Activated CD8-positive, alpha-beta memory T cell treated with anti-CD3 and anti-CD28 coated beads, Interleukin-2, amount 50 U/mL, for 24 hours (primary cell): ENCODE measurements around the gene SLC13A5.
"Not testable (repeated sequence)": the region's sequence is repeated elsewhere in the genome, so short reads cannot be mapped to it uniquely, and the experiment has no call there.

Experiments used
- DNase-seq: peaks from one replicate; pipeline ENCODE4 v3.0.0-alpha.2; 2020; ENCODE audit errors: extremely low read depth

The SLC13A5 gene

DNA sequence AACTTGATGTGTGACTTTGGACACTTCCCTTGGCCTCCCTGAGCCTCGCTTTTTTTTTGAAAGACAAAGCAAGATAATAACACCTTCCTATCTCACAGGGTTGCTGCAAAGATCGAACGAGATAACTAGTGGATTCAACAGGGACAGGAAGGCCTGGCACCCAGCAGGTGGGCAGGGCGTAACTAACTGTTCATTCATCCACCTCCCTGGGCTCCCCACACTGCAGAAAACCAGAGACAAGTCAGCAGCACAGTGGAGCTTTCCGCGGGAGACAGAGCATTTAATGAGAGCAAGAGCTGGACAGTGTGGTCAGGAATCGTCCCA, 28.7 kb downstream of the SLC13A5 start:
- DNase-seq, result no peak

DNA sequence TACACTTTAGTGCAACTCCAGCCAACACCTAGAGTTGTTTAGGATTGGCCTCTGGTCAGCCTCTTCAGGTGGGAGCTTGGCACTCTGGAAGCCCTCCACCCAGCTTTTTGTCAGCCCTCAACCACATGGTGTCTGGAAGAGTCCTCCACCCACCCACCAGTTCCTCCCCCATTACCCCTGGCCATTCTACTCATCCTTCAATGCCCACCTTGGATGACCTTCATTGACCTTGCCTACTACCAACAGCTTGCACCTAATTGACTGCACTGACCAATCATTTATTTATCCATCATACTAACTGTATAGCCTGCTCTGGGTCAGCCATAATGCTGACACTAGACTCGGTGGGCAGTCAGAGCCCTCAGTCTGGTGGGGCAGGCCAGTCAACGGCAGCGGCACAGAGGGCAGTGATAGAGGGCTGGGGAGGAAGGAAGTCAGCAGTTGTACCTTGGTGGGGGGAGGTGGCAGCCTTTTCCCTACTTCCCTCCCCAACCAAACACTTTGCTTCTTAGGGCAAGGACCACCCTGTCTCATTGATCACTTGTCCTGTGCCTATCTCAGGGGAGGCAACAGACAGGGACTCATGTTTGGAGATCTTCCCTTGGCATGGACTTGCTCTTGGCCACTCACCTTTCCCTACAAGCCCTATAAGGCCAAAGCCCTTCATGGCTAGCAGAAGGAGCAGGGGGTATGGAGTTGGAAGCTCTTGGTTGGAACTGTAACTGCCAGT, 29.3 kb downstream of the SLC13A5 start:
- DNase-seq, result no peak

DNA sequence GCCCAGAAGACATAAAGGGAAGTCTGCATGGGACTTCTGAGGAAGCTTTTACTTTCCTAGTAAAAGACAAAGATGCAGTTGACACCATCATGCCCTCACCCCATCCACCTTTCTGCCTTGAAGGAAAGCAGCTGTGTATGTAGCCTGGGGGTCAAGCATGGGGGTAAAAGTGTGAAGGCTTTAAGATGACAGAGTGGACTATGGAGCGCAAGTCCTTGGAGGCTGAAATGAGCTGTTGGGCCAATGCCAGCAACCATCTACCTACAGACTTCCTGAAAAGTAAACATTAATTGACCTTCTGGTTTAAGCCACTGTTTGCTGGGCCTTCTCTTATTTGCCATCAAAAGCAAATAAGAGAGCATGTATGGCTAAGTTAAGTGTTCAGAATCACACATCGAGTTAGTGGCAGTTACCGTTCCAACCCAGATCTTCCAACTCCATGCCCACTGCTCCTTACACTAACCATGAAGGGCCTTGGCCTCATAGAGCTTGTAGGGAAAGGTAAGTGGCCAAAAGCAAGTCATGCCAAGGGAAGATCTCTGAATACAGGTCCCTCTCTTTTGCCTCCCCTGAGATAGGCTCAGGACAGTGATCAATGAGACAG, 30.0 kb downstream of the SLC13A5 start:
- DNase-seq, result no peak

DNA sequence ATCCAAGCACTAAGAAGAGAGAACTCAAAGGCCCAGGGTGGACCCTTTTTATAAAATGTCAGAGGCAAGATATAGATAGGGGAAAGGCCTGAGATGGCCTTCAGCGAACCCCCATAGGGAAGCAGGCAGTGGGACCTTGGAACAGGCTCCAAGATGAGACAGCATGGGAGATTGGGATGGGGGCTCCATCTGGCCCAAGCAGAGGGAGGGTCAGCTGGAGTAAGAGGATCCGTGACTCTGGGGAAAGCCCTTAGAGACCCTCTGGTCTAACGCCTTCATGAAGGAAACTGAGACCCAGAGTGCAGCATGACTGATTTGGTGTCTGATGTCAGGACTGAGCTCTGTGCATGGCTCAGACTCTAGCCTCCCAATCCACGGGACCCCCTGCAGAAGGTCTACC, 30.8 kb downstream of the SLC13A5 start:
- DNase-seq, result no peak

DNA sequence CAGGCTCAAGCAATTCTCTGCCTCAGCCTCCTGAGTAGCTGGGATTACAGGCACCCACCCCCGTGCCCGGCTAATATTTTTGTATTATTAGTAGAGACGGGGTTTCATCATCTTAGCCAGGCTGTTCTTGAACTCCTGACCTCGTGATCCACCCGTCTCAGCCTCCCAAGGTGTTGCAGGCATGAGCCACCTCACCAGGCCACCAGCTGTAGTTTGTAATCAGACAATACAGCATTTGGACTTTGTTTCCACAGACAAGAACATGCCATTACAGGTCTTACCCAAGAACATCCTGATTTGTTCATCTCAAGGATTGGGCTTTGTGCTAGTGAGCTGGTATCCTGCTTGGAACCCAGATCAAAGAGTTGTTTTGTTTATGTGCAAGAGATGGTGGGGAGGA, 31.5 kb downstream of the SLC13A5 start:
- no peak for DNase-seq

DNA sequence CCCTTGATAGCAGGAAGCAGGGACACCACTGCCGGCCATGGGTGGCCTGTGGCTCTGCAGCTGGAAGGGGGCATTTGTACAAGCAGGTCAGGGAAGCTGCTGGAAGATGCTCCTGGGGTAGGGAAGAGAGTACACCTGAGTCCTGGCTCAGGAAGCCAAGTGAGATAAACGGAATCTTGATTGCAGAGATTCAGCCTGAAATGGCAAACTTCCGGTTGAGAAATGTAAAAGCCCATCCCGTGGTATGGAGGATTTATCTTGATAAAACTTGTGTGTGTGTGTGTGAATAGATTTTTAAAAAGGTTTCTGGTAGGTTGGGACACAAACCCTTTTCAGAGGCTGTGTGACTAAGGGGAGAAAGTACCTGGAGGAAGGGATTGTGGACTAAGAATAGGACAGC, 32.0 kb downstream of the SLC13A5 start:
- no peak for DNase-seq

DNA sequence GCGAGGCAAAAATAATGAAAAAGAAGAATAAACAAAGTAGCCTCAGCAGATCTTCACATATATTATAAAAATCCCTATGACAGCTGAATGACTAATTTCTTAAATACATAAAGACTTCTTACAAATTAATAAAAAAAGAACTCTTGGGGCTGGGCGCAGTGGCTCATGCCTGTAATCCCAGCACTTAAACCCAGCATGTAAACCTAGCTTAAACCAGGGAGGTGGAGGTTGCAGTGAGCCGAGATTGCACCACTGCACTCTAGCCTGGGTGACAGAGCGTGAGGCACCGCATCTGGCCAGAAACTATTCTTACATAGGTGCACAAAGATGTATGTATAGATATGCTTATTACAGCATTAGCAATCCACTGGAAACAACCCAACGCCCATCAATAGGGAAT, 33.9 kb downstream of the SLC13A5 start:
- DNase-seq, result no peak

DNA sequence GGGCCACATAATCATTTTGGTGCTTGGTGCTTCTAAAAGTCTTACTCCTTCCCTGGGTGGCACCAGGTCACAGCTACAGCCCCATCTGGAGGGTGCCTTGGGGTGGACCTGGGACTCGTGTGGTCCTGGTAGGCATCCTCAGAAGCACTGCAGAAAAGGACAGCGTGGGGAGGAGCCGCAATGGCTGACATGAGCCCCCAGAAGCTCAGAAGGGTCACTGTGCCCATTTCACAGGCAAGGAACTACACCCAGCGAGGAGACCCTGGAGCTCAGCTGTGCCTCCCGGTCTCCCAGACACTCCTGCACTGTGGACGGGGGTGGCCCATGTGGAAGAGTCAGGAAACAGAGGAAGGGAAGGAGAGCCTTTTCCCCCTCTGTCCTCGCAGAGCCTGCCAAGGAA, 35.2 kb downstream of the SLC13A5 start:
- no peak for DNase-seq

DNA sequence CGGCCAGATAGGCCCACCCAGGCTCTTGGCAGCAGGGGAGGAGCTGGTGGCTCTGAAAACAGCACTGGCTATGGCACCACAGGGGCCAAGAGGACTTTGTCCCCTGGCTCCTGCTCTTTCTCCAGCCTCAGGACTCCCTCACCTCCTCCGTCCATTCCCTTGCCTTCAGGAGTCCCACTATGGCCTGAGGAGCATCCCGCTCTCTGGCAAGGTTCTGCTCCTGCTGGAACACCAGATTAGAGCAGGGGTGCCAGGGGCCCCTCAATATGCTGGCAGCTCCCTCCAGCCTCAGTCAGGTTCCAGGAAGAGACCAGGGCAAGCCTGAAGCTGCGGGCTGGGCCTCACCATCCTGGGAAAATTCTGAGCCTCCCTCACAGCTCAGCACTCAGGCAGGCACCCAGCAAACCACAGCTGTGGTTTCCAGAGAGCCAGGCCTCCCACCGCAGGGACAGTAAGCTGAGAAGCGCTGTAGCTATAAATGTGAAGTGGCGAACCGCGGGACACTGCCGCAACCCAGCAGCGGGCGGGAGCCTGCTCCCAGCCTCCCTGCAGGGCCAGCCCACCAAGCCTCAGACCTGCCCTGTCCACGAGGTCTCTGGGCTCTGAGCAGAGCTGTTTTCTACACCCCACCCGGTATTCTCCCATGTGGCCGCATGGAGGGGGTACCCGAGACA, 35.9 kb downstream of the SLC13A5 start:
- DNase-seq, result no peak

DNA sequence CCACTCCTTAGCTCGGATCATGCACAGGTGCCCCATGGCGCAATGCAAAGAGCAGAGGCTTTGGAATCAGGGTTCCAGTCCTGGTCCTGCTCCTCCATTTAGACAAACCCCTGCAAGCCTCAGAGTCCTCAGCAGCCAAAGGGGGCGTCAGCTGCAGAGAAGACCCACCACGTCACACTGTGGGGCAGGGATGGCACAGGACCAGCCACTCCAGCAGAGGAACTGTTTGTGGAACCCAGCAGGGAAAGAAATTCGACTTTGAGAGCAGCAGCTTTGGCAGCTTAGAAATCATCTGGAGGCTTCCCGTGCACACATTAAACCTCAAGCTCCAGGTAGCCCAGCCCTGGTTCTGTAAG, 36.4 kb downstream of the SLC13A5 start:
- no peak for DNase-seq

DNA sequence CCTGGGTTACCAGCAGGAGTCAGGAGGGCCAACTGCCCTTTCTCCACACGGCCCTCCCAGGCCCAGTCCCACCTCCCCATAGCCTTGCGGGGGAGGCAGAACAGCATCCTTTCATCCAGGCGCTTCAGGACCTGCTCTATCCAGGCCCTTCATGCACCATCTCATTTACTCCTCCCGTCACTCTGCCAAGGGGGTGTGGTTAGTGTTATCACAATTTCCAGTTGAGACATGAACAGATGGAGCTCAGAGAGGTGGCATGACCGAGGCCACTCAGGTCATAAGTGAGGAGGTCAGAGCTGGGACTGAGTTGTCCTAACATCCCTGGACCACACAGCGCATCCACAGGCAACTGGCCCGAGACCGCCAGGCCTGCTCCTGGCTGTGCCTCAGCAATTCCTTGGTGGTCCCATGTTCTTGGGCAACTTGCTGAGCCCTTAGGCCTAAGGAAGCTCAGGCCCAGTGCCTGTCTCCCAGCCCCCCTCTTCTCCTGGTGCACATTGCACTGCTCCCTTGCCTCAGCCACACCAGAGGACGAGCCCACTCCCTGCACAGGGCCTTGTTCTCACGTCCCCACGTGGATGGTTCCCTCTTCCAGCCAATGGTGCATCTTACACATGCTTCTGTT, 37.9 kb downstream of the SLC13A5 start:
- no peak for DNase-seq

DNA sequence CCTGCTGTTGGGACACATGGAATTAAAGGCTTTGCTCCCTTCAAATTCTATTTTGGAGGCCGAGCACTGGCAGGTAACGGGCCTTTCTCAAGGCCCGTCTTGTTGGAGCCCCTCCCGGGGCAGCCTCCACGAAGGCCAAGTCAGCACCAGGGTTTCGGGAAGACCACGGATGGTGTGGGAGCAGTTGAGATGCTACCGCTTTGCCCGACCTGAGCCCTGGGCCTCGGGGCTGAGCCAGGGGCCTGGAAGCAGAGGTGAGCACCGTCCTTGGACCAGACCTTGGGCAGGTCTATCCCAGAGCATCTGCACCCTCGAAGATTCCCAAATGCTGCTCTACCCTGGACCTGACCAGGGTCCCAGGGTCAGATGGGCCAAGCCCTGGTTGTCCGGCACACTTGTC, 38.6 kb downstream of the SLC13A5 start:
- no peak for DNase-seq

DNA sequence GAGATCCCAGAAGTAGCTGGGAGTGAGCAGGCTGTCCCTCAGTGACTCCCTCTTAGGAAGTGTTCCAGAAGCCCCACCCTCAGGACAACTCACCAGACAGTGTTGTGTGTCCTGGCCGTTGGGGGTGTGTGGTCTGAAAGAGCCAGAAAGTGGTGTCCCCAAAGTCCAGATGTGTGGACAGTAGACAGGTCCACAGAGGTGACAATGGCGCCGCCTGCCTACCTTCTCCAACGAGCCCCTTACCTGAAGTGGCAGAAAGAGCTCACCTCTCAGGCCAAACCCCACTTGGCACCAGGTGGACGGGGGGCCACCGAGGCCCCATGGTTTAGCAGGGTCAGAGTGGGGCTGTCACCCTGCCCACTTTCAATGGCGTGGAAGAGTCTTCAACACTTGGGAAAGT, 41.7 kb downstream of the SLC13A5 start:
- no peak for DNase-seq

DNA sequence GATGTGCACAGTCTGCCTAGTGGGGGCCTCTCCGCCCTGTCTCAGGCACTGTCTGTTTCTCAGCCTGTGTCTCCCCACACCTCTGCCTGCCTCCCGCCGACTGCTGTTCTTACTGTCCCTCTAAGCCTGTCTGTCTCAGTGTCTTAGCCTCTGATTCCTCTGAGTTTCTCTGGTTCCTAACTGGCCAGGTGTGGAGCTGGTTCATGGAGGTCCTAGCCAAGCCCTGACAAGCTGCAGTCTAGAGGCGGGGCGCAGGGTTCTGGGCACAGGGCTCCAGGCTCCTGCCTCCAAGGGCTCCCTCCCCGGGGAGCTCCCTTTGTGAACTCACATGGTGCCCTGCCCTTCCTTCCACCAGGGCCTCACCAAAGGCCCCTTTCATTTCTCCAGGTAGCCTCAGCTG, 42.2 kb downstream of the SLC13A5 start:
- DNase-seq, result no peak

DNA sequence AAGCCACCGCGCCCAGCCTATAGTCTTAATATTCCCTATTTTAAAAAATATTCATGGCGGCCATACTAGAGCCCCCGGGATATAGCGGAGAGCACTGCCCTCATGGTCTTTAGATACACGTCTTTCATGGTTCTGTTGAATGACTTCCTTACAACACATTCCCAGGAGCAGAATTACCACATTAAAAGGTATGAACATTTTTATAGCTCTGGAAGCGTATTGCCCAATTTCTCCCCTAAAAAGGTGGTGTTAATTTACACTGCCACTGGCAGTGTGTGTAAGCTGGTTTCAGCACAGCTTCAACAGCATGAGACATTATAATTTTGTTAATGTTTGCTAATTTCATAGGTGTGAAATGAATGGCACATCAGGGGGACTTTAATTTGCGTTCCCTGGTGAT, 42.6 kb downstream of the SLC13A5 start:
- no peak for DNase-seq

DNA sequence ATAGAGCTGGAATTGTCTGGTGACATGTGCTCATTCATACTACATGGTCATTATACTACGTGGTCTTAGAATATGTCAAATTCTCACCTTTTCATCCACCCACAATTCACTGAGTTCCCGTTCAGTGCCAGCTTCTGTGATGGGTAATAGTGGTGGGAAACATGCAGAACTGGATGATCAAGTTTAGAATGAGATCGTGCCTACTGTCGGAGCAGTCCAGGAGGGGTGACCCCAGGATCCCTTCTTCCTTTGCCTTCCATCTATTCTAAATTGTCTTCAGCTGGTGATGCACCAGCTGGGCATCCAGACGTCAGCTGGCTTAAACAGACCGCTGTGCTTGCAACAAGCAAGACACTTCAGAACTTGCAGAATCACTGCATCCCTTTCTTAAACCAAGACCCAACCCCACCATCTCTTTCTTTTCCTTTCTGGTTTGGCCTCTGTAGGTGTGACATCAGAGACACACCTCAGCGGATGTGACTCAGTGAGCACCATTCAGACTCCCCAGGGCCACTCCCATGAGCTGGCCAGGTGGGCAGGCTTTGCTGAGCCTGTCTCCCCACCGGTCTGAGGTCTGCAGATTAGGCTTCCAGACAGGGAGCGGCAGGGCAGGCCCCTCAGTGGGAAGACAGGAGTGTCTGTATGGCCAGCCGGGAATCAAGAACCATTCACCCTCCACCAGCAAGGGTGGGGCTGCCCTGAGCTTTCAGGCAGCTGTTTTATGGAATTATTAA, 43.5 kb downstream of the SLC13A5 start:
- no peak for DNase-seq

DNA sequence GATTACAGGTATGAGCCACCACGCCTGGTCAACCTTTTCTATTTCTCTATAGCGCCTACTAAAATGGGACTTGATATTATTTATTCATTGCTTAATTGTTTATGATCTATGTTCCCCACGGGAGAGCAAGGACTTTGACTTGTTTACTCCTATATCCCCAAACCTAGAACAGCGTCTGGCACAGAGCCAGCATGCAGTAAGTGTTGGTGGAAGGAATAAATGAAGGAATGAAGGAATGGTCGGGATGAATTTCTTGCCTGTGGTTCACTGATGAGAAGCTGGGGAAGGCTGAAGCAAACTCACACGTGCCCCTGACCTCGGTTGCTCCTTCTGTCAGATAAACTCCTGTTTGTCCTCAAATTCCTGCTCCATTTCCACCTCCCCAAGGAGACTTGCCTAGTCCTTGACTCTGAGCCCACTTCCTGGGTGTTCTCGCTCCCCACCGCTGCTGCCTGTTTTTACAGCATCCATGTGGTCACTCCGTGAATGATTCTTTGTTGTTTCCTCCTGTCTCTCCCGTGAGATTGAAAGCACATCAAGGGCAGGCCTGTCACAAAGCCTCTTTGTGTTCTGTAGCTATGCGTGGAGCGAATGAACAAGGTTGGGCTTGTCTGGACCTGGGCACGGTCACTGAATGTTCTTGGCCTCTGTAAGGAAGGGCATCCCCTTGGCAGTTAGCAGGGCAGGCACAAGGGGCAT, 44.3 kb downstream of the SLC13A5 start:
- no peak for DNase-seq

DNA sequence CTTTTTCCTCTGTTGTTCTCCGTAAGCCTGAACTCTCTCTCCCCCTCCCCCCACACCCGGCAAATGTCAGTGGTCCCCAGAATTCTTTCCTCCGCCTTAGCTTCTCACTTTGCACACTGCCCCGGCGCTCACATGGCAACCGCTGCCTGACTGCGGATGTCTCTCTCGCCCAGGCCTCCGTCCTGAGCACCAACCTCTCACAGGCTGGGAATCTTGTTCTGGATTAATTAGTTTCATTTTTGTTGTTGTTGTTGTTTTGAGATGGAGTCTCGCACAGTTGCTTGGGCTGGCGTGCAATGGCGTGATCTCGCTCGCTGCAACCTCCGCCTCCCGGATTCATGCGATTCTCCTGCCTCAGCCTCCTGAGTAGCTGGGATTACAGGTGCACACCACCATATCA, 45.0 kb downstream of the SLC13A5 start:
- no peak for DNase-seq

DNA sequence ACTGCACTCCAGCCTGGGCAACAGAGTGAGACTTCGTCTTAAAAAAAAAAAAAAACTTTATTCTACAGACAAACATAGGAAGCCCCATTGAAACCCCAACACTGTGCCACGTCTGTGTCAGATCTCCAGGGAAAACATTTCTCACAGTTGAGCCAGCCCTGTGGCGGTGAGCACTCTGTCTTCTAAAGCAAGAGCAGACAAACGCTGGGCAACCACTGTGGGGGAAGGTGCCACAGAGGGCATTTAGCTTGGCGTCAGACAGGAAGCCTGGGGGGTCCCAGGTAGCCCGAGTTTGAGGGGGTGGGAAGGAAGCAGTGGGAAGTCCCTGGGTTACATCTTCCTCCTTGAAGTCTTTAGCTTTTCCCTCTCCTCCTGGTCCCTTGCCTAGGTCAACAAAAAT, 45.7 kb downstream of the SLC13A5 start:
- no peak for DNase-seq

DNA sequence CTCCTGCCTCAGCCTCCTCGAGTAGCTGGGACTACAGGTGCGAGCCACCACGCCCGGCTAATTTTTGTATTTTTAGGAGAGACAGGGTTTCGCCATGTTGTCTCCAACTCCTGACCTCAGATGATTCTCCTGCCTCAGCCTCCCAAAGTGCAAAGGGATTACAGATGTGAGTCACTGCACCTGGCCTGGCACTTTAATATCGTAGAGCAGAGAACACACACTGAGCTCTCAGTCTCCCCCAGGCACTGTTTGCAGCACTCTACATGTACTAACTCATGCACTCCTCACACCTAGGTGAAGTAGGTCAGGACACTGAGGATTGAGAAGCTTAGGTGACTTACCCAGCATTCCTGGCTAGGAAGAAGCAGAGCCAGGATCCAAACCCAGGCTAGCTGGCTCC, 46.6 kb downstream of the SLC13A5 start:
- no peak for DNase-seq

DNA sequence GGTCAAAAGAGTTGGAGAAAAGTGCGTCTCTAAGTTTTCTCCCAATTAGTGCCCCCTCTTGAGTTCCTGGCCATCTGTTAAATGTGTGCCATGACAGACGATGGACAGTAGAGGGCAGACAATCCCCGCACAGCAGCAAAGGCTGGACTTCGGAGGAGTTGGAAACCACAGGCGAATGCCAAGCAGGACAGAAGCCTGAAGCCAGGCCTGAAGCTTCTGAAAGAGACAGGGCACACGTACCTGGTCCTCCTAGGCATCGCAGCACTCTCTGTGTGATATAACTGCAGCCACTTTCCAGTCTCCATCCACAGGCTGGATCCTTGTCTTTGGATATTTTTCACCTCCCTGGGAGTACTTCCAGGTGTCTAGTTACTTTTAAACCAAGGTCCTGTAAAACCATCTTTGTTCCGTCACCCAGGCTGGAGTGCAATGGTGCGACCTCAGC, 47.1 kb downstream of the SLC13A5 start:
- DNase-seq, result no peak

DNA sequence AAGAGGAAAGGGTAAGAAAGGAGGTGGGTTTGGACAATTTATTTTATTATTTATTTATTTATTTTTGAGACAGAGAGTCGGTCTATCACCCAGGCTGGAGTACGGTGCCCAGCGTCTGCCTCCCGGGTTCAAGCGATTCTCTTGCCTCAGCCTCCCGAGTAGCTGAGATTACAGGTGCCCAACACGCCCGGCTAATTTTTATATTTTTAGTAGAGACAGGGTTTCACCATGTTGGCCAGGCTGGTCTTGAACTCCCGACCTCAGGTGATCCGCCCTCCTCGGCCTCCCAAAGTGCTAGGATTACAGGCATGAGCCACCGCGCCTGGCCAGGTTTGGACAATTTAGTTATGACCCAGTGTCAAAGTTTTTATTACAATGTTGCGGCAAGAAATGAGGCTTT, 50.0 kb downstream of the SLC13A5 start:
- DNase-seq, result not testable (repeated sequence)
